ENCODE data around the gene SPOUT1. TPM values are rescaled to one million over a fixed set of nuclear protein-coding genes. Genes with fewer than 3 reads are reported as not detected.

SPOUT1 gene
- total and polyA plus RNA-seq, 10 of the 15 experiments (the other 5 are each of a cell fraction or from before 2014, with no cell fraction given): 5.7 to 95.0 (median 40.6) TPM

- no peak for TF ChIP-seq CUX1 (IDR thresholded peaks at IDR 0.05; ENCODE audit: insufficient replicate concordance, low read depth, low read length)
- TF ChIP-seq MEF2A (IDR thresholded peaks at IDR 0.05; ENCODE audit: insufficient read depth, low read depth, low read length): no peak
- no peak for TF ChIP-seq MXI1 (IDR thresholded peaks at IDR 0.05; ENCODE audit: low read depth, low read length)
- TF ChIP-seq SMARCA5 (IDR thresholded peaks at IDR 0.05): no peak
- TF ChIP-seq ZNF687 (IDR thresholded peaks at IDR 0.05): no peak
These were observed 54.8 kb downstream of the SPOUT1 start (continued) for GRCh38 chr9:128774804-128775203.

All from GM12878 (cell line).